NOMO-1 treated with DMSO at 0.1 percent for 48 hours (cell line): Measurements from ENCODE around the gene CPNE8.

Experiments
- DNase-seq: peaks from one replicate; lab custom pipeline; 2025; ENCODE audit not compliant: unreplicated experiment; lab: John Stamatoyannopoulos, UW

CPNE8 gene

GRCh38 chr12:38653650-38654049 is 251.7 kb downstream of the CPNE8 start:
- no peak for DNase-seq

DNA sequence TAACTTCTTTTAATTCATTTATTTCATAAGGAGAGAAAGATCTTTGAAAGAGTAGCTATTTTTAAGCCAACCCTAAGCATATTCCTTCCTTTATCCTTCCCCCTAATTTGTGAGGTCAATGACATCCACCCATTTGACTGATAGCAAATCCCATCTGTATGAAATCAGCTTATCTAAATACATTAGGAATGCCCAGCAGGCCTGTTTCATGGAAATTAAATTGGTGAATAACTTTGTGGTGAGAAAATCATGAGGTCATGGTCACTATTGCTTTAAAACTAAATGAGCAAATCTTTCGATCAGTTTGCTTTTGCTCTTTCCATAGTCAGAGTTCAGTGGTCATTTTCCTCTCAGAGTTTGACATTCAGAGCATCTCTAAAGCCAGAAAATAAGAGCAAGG is 256.6 kb downstream of the CPNE8 start:
- DNase-seq: no peak

GRCh38 chr12:38646146-38646545 is 259.2 kb downstream of the CPNE8 start:
- DNase-seq: no peak

GRCh38 chr12:38639625-38640024 is 265.8 kb downstream of the CPNE8 start:
- no peak for DNase-seq

GRCh38 chr12:38638401-38638800 is 267.0 kb downstream of the CPNE8 start:
- no peak for DNase-seq

DNA sequence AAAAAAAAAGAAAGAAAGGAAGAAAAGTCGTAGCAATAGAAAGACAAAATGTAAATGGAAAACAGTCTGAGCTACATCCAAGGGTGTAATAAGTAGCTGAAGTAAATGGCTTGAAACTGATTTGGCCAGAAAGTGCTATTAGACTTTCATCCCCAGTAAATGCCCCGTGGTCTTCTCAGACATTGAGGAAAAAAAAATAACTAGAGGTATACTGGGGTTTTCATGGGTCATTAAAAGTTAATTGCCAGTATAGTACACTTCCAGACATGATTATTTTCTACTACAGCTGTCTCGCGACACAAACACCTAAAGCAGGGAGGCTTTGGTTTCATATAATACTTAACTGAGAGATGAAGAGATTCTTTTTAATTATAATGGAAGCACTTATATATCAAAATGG is 271.9 kb downstream of the CPNE8 start:
- DNase-seq: no peak

DNA sequence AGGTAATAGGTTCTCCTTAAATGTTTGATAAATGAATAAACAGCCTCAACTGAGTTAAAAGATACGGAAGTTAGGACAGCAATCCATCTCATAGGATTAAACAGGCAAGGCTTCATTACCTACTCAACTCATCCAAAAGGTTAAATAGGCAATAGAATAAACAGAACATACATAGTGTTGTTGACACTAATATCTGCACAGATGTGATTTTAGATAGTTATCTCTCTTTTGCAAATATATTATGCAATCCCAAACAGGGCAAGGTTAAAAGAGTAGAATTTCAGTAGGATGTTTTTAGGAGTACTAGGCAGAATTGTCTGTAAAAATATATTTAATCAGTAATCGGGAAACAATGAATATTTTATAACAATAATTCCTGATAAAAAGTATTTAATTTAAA is 276.3 kb downstream of the CPNE8 start:
- DNase-seq: no peak

DNA sequence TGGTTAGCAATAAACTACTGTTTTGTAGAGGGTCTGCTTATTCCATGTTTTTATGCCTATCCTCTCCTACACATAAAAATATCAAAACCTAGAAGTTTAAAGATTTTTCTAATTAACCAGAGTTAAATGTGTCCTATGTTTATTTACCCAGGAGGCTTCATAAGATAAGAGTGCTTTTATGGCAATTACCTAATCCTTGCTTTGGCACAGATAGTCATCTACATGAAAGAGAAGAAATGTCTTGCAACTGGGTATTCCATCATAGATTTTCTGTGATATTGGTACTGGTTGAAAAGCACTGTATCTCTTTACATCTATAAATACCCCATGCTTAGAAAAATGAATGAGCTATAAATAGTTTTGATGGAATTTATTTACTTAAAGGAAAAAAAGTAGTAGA is 277.1 kb downstream of the CPNE8 start:
- no peak for DNase-seq

DNA sequence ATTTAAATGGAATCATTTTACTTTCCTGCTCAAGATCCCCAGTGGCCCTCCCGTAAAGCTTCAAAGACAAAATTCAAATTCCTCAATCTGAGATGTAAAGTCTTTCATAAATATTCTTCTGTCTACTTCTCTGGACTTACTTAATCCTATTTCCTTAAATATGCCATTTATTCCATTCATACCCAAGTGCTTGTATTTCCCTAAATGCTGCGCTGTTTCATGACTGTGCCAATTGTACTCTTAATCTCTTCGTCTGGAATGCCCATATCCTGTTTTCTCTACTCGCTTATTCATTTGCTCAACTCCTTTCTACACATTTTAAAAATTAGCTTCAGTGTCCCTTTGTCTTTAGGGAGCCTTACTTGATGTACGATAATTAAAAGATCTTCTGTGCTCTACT is 280.1 kb downstream of the CPNE8 start:
- no peak for DNase-seq

DNA sequence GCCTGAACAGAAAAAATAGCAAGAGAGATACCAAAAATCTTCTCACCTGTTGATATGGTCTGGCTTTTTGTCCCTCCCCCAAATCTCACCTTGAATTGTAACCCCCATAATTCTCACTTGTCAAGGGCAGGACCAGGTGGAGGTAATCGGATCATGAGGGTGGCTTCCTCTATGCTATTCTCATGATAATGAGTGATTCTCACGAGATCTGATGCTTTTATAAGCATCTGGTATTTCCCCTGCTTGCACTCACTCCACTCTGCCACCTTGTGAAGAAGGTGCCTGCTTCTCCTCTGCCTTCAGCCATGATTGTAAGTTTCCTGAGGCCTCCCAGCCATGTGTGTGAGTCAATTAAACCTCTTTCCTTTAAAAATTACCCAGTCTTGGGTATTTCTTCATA is 291.2 kb downstream of the CPNE8 start:
- DNase-seq: no peak

GRCh38 chr12:38610808-38611350 is 294.5 kb downstream of the CPNE8 start:
- DNase-seq: no peak

DNA sequence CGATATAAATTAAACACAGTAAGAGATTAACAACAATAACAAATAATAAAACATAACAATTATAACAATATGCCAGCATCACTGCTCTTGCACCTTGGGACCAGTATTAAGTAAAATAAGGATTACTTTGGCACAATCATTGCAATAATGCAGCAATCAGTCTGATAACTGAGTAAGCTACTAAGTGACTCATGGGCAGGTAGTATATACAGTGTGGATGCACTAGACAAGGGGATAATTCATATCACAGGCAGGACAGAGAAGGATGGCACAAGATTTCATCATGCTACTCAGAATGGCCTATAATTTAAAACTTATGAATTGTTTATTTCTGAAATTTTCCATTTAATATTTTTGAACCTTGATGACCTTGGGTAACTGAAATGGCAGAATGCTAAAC is 298.1 kb downstream of the CPNE8 start:
- DNase-seq: no peak
